ENCODE data around the gene MALL.
"Not testable (repeated sequence)": the region's sequence is repeated elsewhere in the genome, so short reads cannot be mapped to it uniquely, and the experiment has no call there.

- not testable (repeated sequence) for TF ChIP-seq ZNF496 (CRISPR knock-in tag; IDR thresholded peaks at IDR 0.05; ENCODE audit: insufficient replicate concordance); ZNF570 (CRISPR knock-in tag; IDR thresholded peaks at IDR 0.05; ENCODE audit: borderline replicate concordance); ZNF350 (CRISPR knock-in tag; IDR thresholded peaks at IDR 0.05; ENCODE audit: borderline replicate concordance, low read depth); POLR2AphosphoS5 (IDR thresholded peaks at IDR 0.05; ENCODE audit: low read depth, low read length); ZNF430 (CRISPR knock-in tag; IDR thresholded peaks at IDR 0.05); HNRNPUL1 (IDR thresholded peaks at IDR 0.05; ENCODE audit: low read depth, low read length)
These were observed 61.9 kb downstream of the MALL start for GRCh38 chr2:110053688-110054087.
